ENCODE results near the gene SECISBP2. TPM values are rescaled to one million over a fixed set of nuclear protein-coding genes. Genes with fewer than 3 reads are reported as not detected.

Gene SECISBP2
- total and polyA plus RNA-seq, 2 experiments from 2014 or later = 30.6 to 43.8 TPM

- peaks cover 24% of the 10 kb centered on the region for H3K4me1 ChIP-seq (ENCODE audit: insufficient read depth)
- 100% methylated on average over 1 of the region's 1 CpG for WGBS (ENCODE audit: low lambda C conversion rate, missing lambda C conversion rate)
These were observed 3.3 kb upstream of the SECISBP2 start for GRCh38 chr9:89314955-89315354.

GRCh38 chr9:89315482-89315881, 2.8 kb upstream of the SECISBP2 start:
- no peak for DNase-seq (ENCODE audit: low spot score)
- H3K27ac ChIP-seq = no peak overlapping the region
- H3K4me2 ChIP-seq = no peak overlapping the region
- no peak overlapping the region for H2AFZ ChIP-seq
- H3K79me2 ChIP-seq = peaks cover 74% of the 10 kb centered on the region
- no peaks in the 10 kb centered on the region for H3K27me3 ChIP-seq
- H3K9me2 ChIP-seq (replicated peaks; ENCODE audit: insufficient read depth) = no peaks in the 10 kb centered on the region
- no peaks in the 10 kb centered on the region for H3K36me3 ChIP-seq (replicated peaks; ENCODE audit: insufficient read depth, low read depth)
- no peaks in the 10 kb centered on the region for H4K20me1 ChIP-seq (ENCODE audit: insufficient read depth, poor library complexity, severe bottlenecking)
- no peak overlapping the region for H3K4me3 ChIP-seq
- H3K4me1 ChIP-seq (ENCODE audit: insufficient read depth) = peaks cover 25% of the 10 kb centered on the region
- TF ChIP-seq EZH2phosphoT487 (IDR thresholded peaks at IDR 0.05; ENCODE audit: low read depth, severe bottlenecking, unreplicated experiment) = no peak
- TF ChIP-seq CTCF (IDR thresholded peaks at IDR 0.05; ENCODE audit: poor library complexity) = no peak
- TF ChIP-seq EZH2 (IDR thresholded peaks at IDR 0.05; ENCODE audit: borderline replicate concordance) = no peak
- no peaks in the 10 kb centered on the region for H3K9me3 ChIP-seq (ENCODE audit: low read depth)

More at GRCh38 chr9:89314955-89315354, 3.3 kb upstream of the SECISBP2 start:
- Histone ChIP-seq H3K9me2 (replicated peaks; ENCODE audit: insufficient read depth) (no peaks in the 10 kb centered on the region), H2AFZ (no peak overlapping the region), H3K27ac (peak overlapping the region; percentile 9), H3K9me3 (ENCODE audit: low read depth) (no peaks in the 10 kb centered on the region), H4K20me1 (ENCODE audit: insufficient read depth, poor library complexity, severe bottlenecking) (no peaks in the 10 kb centered on the region), H3K27me3 (no peaks in the 10 kb centered on the region), H3K4me2 (peak overlapping the region; percentile 87), H3K4me3 (no peak overlapping the region), H3K36me3 (replicated peaks; ENCODE audit: insufficient read depth, low read depth) (no peaks in the 10 kb centered on the region), H3K79me2 (peaks cover 68% of the 10 kb centered on the region)
- TF ChIP-seq EZH2phosphoT487 (IDR thresholded peaks at IDR 0.05; ENCODE audit: low read depth, severe bottlenecking, unreplicated experiment) (no peak), CTCF (IDR thresholded peaks at IDR 0.05; ENCODE audit: poor library complexity) (no peak), EZH2 (IDR thresholded peaks at IDR 0.05; ENCODE audit: borderline replicate concordance) (no peak)
- no peak for DNase-seq (ENCODE audit: low spot score)

- 92% methylated on average over 4 of the region's 4 CpGs for WGBS (ENCODE audit: low lambda C conversion rate, missing lambda C conversion rate)
These were observed 1.0 kb upstream of the SECISBP2 start for GRCh38 chr9:89317282-89317681.

More at GRCh38 chr9:89317282-89317681, 1.0 kb upstream of the SECISBP2 start:
- peaks cover under 1% of the 10 kb centered on the region for H4K20me1 ChIP-seq (ENCODE audit: insufficient read depth, poor library complexity, severe bottlenecking)
- H3K9me2 ChIP-seq (replicated peaks; ENCODE audit: insufficient read depth) = no peaks in the 10 kb centered on the region
- H3K9me3 ChIP-seq (ENCODE audit: low read depth) = no peaks in the 10 kb centered on the region
- no peak overlapping the region for H2AFZ ChIP-seq
- H3K4me2 ChIP-seq = peak overlapping the region; percentile 79
- H3K79me2 ChIP-seq = peaks cover 80% of the 10 kb centered on the region
- H3K36me3 ChIP-seq (replicated peaks; ENCODE audit: insufficient read depth, low read depth) = no peaks in the 10 kb centered on the region
- TF ChIP-seq EZH2phosphoT487 (IDR thresholded peaks at IDR 0.05; ENCODE audit: low read depth, severe bottlenecking, unreplicated experiment) (no peak), EZH2 (IDR thresholded peaks at IDR 0.05; ENCODE audit: borderline replicate concordance) (no peak), CTCF (IDR thresholded peaks at IDR 0.05; ENCODE audit: poor library complexity) (no peak)
- H3K4me1 ChIP-seq (ENCODE audit: insufficient read depth) = peaks cover 25% of the 10 kb centered on the region
- no peak for DNase-seq (ENCODE audit: low spot score)
- H3K27ac ChIP-seq = peak overlapping the region; percentile 99
- no peaks in the 10 kb centered on the region for H3K27me3 ChIP-seq
- H3K4me3 ChIP-seq = no peak overlapping the region
